Adipocyte (in vitro differentiated cells): Measurements from ENCODE around the gene AP1AR.
A peak's percentile ranks its signal among the peaks of the same experiment; 100 is the strongest.
"Not testable (repeated sequence)": the region's sequence is repeated elsewhere in the genome, so short reads cannot be mapped to it uniquely, and the experiment has no call there.

ENCODE experiments used
- DNase-seq: peaks from one replicate; pipeline ENCODE4 v3.0.0-alpha.2; 2015; ENCODE audit warnings: low read depth
- H3K27me3 ChIP-seq: replicated peaks from 2 replicates; pipeline ENCODE4 v1.7.0; 2013; ENCODE audit warnings: mild to moderate bottlenecking, low read length, moderate library complexity; ENCODE audit not compliant: control insufficient read depth, insufficient read depth
- H3K36me3 ChIP-seq: 2 replicates; pipeline ENCODE4 v1.7.0; 2013; ENCODE audit warnings: low read length, mild to moderate bottlenecking, moderate library complexity; ENCODE audit not compliant: control insufficient read depth, insufficient read depth, severe bottlenecking
- H3K4me1 ChIP-seq: 2 replicates; pipeline ENCODE4 v1.7.0; 2013; ENCODE audit warnings: mild to moderate bottlenecking, low read length, moderate library complexity; ENCODE audit not compliant: control insufficient read depth, insufficient read depth
- H3K4me3 ChIP-seq: 2 replicates; pipeline ENCODE4 v1.7.0; 2013; ENCODE audit warnings: mild to moderate bottlenecking, low read length, moderate library complexity
- H3K9ac ChIP-seq: 2 replicates; pipeline ENCODE4 v1.7.0; 2013; ENCODE audit warnings: mild to moderate bottlenecking, low read length, moderate library complexity
- H3K9me3 ChIP-seq: 2 replicates; pipeline ENCODE4 v1.7.0; 2013; ENCODE audit warnings: mild to moderate bottlenecking, low read length, moderate library complexity; ENCODE audit not compliant: control insufficient read depth

AP1AR gene

GRCh38 chr4:112201915-112202505 lies 29.6 kb upstream of the AP1AR start:
- Histone ChIP-seq H3K9ac (no peak overlapping the region), H3K27me3 (no peaks in the 10 kb centered on the region), H3K4me1 (no peaks in the 10 kb centered on the region), H3K36me3 (no peaks in the 10 kb centered on the region), H3K4me3 (no peak overlapping the region), H3K9me3 (no peaks in the 10 kb centered on the region)
- DNase-seq = no peak

GRCh38 chr4:112203593-112203992 lies 28.0 kb upstream of the AP1AR start:
- Histone ChIP-seq H3K9ac (no peak overlapping the region), H3K4me1 (no peaks in the 10 kb centered on the region), H3K9me3 (no peaks in the 10 kb centered on the region), H3K36me3 (no peaks in the 10 kb centered on the region), H3K4me3 (no peak overlapping the region), H3K27me3 (no peaks in the 10 kb centered on the region)
- DNase-seq = no peak

GRCh38 chr4:112206431-112206830 lies 25.2 kb upstream of the AP1AR start:
- Histone ChIP-seq H3K27me3 (no peaks in the 10 kb centered on the region), H3K4me1 (no peaks in the 10 kb centered on the region), H3K9ac (no peak overlapping the region), H3K36me3 (no peaks in the 10 kb centered on the region), H3K9me3 (no peaks in the 10 kb centered on the region), H3K4me3 (no peak overlapping the region)
- no peak for DNase-seq

- not testable (repeated sequence) for H3K36me3 ChIP-seq, H3K4me1 ChIP-seq, H3K9ac ChIP-seq, H3K27me3 ChIP-seq, DNase-seq, H3K4me3 ChIP-seq, H3K9me3 ChIP-seq
These were observed 23.2 kb upstream of the AP1AR start for GRCh38 chr4:112208137-112209095.

- Histone ChIP-seq H3K4me1 (peaks cover 19% of the 10 kb centered on the region), H3K27me3 (no peaks in the 10 kb centered on the region), H3K9ac (no peak overlapping the region), H3K4me3 (no peak overlapping the region), H3K9me3 (no peaks in the 10 kb centered on the region), H3K36me3 (no peaks in the 10 kb centered on the region)
- no peak for DNase-seq
These were observed 20.8 kb upstream of the AP1AR start for GRCh38 chr4:112210777-112211176.

- no peak overlapping the region for H3K9ac ChIP-seq
- no peaks in the 10 kb centered on the region for H3K27me3 ChIP-seq
- no peak overlapping the region for H3K4me3 ChIP-seq
- no peak for DNase-seq
- H3K4me1 ChIP-seq = peaks cover 19% of the 10 kb centered on the region
- no peaks in the 10 kb centered on the region for H3K9me3 ChIP-seq
- H3K36me3 ChIP-seq = no peaks in the 10 kb centered on the region
These were observed 18.5 kb upstream of the AP1AR start for GRCh38 chr4:112213091-112213490.

- no peaks in the 10 kb centered on the region for H3K9me3 ChIP-seq
- no peak overlapping the region for H3K4me3 ChIP-seq
- no peak overlapping the region for H3K9ac ChIP-seq
- peak; percentile 91 for DNase-seq
- peaks cover 19% of the 10 kb centered on the region for H3K4me1 ChIP-seq
- H3K27me3 ChIP-seq = no peaks in the 10 kb centered on the region
- H3K36me3 ChIP-seq = no peaks in the 10 kb centered on the region
These were observed 17.7 kb upstream of the AP1AR start for GRCh38 chr4:112213856-112214255.

- H3K9ac ChIP-seq = no peak overlapping the region
- H3K4me1 ChIP-seq = peaks cover 19% of the 10 kb centered on the region
- no peaks in the 10 kb centered on the region for H3K36me3 ChIP-seq
- no peak overlapping the region for H3K4me3 ChIP-seq
- H3K9me3 ChIP-seq = no peaks in the 10 kb centered on the region
- DNase-seq = peak; percentile 60
- no peaks in the 10 kb centered on the region for H3K27me3 ChIP-seq
These were observed 17.0 kb upstream of the AP1AR start for GRCh38 chr4:112214390-112215264.

- no peaks in the 10 kb centered on the region for H3K36me3 ChIP-seq
- H3K9me3 ChIP-seq = no peaks in the 10 kb centered on the region
- H3K27me3 ChIP-seq = no peaks in the 10 kb centered on the region
- no peak overlapping the region for H3K9ac ChIP-seq
- no peak overlapping the region for H3K4me3 ChIP-seq
- DNase-seq = no peak
- H3K4me1 ChIP-seq = peaks cover under 1% of the 10 kb centered on the region
These were observed 11.7 kb upstream of the AP1AR start for GRCh38 chr4:112219826-112220366.

- H3K4me1 ChIP-seq = no peaks in the 10 kb centered on the region
- no peak overlapping the region for H3K9ac ChIP-seq
- H3K4me3 ChIP-seq = no peak overlapping the region
- H3K9me3 ChIP-seq = no peaks in the 10 kb centered on the region
- DNase-seq = no peak
- H3K36me3 ChIP-seq = no peaks in the 10 kb centered on the region
- H3K27me3 ChIP-seq = no peaks in the 10 kb centered on the region
These were observed 9.2 kb upstream of the AP1AR start for GRCh38 chr4:112222219-112222955.
